GM21447 (cell line): Measurements from ENCODE around the gene RASIP1.
"Not testable (repeated sequence)": the region's sequence is repeated elsewhere in the genome, so short reads cannot be mapped to it uniquely, and the experiment has no call there.

ENCODE experiments used
- ATAC-seq: cut with Tn5 transposase; IDR thresholded peaks from one replicate; pipeline ENCODE4 v1.9.1; 2021; ENCODE audit not compliant: unreplicated experiment

The RASIP1 gene, protein sequence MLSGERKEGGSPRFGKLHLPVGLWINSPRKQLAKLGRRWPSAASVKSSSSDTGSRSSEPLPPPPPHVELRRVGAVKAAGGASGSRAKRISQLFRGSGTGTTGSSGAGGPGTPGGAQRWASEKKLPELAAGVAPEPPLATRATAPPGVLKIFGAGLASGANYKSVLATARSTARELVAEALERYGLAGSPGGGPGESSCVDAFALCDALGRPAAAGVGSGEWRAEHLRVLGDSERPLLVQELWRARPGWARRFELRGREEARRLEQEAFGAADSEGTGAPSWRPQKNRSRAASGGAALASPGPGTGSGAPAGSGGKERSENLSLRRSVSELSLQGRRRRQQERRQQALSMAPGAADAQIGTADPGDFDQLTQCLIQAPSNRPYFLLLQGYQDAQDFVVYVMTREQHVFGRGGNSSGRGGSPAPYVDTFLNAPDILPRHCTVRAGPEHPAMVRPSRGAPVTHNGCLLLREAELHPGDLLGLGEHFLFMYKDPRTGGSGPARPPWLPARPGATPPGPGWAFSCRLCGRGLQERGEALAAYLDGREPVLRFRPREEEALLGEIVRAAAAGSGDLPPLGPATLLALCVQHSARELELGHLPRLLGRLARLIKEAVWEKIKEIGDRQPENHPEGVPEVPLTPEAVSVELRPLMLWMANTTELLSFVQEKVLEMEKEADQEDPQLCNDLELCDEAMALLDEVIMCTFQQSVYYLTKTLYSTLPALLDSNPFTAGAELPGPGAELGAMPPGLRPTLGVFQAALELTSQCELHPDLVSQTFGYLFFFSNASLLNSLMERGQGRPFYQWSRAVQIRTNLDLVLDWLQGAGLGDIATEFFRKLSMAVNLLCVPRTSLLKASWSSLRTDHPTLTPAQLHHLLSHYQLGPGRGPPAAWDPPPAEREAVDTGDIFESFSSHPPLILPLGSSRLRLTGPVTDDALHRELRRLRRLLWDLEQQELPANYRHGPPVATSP

DNA sequence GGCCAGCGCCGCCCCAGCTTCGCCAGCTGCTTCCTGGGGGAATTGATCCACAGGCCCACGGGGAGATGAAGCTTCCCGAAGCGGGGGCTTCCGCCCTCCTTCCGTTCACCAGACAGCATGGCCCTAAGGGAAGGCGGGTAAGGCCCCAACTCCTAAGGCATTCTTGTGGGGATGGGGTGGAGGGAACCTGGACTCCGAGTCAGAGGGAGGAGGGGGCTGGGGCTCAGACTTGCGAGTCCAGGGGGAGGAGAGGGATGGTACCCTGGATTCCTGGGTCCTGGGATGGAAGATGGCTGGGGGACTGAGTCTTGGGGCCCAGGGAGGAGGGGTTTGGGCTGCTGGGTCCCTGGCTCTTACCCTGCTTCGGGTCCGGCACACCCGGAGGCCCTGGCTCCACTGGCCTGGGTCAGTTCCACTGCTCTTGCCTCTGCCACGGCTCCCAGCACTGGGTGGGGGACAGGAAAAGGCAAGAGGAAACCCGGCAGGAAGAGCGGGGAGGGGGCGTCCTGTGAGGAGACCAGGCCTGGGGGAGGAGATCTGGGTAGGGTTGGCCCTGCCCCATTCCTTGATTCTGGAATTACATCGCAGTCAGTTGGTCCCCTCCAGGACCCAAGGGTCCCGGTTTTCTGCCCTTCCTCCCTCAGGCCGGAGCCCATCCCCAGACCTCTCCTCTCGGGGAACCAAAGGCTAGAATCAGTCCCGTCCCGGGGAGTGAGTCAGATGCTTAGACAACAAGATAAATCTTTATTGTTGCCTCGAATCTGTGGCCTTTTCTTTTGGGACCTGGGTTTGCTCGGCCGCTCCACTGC lies at the start of gene RASIP1:
TSS of gene RASIP1 (minus strand) at position 447 of the 809 bp plus-strand sequence. CDS start at position 119, 328 bp downstream.
- ATAC-seq, result no peak

DNA sequence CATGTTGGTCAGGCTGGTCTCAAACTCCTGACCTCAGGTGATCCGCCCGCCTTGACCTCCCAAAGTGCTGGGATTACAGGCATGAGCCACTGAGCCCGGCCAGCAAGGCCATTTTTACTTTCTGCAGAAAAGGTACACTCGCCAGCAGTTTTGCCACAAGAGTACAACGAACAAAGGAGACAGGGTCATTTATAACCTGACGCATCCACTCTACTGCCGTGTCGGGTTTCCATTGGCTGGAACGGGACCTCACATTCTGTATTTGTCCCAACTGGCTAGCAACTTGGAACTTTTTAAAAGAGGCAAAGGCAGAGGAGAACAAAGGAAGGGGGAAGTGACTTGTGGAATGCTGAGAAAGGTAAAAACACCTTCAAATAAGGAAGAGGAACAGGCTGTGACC lies 46.9 kb upstream of the RASIP1 start:
- ATAC-seq, result not testable (repeated sequence)

DNA sequence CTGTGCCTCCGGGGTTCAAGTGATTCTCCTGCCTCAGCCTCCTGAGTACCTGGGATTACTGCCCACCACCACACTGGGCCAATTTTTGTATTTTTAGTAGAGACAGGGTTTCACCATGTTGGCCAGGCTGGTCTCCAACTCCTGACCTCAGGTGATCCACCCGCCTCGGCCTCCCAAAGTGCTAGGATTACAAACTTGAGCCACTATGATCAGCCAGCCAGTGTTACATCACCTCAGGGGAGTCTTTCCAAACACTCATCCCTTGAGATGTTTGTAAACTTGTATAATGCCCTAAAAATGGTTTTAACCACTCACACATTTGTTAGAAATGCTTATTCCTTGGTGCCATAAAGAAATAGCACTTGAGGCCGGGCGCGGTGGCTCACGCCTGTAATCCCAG lies 46.0 kb upstream of the RASIP1 start:
- not testable (repeated sequence) for ATAC-seq

DNA sequence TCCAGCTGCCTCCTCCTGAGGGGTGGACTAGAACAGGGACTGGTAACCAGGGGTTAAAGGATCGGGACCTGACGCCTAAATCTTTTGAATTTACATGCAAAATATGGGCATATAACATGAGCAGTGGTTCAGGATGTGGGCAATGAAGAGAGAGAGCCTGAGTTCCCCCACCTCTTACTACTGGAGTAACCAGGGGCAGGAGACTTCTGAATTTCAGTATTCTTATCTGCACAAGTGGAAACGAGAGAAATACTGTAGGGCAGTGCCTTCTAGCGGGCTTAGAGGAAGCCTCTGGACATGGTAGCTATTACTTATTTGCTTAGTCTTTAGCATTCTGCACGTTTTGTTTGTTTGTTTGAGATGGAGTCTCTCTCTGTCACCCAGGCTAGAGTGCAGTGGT lies 44.1 kb upstream of the RASIP1 start:
- ATAC-seq, result no peak

DNA sequence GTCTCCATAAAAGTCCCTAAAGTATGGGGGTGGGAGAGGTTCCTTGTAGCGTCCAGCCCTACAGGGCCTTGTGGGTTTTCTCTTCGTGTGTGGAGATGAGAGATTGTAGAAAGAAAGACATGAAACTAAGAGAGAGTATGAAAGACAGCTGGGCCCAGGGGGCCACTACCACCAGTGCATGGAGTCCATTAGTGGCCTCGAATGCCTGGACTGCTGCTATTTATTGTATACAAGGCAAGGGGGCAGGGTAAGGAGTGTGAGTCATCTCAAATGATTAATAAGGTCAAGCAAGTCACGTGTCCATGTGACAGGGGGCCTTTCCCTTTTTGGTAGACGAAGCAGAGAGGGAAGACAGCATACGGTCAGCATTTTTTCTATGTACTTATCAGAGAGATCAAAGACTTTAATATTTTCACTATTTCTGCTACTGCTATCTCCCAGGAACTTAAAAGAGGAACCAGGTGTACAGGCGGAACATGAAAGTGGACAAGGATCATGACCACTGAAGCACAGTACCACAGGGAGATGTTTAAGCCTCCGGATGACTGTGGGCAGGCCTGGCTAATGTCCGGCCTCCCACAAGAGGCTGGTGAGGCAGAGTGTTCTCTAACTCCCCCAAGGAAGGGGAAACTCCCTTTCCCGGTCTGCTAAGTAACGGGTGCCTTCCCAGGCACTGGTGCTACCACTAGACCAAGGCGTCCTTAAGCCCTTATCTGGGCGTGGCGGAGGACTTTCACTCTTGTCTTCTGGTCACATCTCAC lies 40.4 kb upstream of the RASIP1 start:
- ATAC-seq, result no peak

DNA sequence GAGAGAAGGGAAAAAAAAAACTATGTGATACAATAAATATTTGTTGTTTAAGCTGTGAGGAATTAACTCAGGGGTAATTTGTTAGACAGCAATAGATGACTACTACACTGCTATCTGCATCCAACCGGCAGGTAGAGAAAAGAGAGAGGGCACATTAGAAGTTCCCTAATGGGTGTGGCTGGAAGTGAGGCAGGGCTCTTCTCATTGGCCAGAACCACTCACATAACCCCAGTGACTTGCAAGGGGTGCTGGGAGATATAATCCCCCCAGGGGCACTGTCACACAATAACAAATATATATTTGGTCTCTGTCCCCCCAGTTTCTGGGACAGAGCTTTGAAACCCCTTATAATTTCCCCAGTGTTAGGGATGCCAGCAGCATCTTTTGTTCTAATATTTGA lies 39.2 kb upstream of the RASIP1 start:
- ATAC-seq, result no peak

DNA sequence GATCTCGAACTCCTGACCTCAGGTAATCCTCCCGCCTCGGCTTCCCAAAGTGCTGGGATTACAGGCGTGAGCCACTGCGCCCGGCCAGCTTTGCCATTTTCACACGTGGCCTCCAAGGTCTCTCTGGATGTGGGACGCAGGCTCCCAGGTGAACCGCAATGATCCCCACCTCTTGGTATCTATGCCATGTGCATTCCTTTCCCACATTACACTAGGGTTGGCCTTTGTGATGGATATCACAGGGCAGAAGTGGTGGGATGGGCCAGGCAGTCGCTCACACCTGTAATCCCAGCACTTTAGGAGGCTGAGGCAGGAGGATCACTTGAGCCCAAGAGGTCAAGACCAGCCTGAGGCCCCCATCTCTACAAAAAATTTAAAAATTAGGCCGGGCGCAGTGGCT lies 37.3 kb upstream of the RASIP1 start:
- ATAC-seq, result no peak

DNA sequence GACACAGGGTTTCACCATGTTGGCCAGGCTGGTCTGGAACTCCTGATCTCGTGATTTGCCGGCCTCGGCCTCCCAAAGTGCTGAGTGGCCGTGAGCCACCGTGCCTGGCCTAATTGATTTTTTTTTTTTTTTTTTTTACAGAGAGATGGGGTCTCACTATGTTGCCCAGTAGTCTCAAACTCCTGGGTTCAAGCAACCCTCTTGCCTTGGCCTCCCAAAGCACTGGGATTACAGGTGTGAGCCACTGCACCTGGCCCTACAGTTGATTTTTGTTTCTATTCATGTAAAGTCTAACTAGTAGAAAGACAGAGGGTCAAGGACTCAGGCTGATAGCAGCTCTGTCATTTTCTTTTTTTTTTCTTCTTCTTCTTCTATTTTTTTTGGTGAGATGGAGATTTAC lies 36.7 kb upstream of the RASIP1 start:
- ATAC-seq, result no peak

DNA sequence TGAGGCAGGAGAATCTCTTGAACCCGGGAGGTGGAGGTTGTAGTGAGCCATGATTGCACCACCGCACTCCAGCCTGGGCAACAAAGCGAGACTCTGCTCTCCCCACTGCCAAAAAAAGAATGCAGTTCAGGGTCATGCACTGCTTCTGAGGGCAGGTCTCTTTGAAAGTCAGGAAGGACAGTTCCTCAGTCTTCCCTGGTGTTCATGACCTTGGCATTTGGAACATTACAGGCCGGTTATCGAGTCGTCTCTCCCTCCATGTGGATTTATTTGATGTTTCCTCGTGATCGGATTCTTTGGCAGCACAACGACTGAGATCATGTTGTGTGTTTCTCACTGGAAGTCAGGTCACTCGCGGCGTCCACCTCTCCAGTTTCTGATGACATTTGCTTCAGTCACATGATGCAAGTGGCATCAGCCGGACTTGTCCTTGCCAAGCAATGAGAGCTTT lies 32.1 kb upstream of the RASIP1 start:
- ATAC-seq, result no peak

DNA sequence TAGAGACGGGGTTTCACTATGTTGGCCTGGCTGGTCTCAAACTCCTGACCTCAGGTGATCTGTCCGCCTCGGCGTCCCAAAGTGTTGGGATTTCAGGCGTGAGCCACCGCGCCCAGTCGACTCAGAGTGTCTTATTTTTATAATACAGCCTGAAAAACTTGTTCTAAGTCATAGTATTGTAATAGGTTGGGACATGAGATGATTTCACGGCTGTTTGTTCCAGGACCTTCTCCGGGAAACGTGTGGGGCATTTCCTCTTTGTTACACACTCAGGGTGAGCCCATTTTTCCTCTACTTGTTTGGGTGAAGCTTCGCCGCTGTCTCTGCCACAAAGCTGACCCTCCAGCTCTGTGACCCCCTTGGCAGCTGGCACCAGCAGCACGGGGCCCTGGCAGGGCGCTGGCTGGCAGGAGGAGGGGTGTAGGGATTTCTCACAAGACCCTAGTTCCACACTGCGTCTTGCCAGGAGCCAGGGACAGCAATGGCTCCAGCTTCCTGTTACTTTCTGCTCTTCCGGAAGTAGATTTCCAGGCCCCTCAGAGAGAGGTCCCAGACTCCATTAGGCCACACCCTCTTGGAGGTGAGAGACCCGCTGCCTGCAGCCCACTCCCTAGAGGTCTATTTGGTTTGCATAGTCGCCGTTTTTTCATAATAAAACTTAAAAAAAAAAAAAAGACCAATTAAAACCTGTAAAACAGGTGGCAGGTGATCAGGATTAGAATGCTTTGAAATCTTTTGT lies 30.5 kb upstream of the RASIP1 start:
- ATAC-seq, result no peak

DNA sequence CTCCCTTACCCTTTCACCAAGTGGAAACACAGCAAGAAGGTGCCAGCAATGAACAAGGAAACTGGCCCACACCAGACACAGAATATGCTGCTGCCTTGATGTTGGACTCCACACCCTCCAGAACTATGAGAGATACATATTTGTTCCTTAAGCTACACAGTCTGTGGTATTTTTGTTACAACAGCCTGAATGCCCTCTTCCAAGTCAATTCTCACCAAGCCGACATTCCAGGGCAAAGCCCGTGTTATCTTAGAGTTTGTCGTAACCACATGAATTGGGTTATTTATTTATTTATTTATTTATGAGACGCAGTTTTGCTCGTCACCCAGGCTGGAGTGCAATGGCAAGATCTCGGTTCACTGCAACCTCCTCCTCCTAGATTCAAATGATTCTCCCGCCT lies 29.9 kb upstream of the RASIP1 start:
- ATAC-seq, result no peak

DNA sequence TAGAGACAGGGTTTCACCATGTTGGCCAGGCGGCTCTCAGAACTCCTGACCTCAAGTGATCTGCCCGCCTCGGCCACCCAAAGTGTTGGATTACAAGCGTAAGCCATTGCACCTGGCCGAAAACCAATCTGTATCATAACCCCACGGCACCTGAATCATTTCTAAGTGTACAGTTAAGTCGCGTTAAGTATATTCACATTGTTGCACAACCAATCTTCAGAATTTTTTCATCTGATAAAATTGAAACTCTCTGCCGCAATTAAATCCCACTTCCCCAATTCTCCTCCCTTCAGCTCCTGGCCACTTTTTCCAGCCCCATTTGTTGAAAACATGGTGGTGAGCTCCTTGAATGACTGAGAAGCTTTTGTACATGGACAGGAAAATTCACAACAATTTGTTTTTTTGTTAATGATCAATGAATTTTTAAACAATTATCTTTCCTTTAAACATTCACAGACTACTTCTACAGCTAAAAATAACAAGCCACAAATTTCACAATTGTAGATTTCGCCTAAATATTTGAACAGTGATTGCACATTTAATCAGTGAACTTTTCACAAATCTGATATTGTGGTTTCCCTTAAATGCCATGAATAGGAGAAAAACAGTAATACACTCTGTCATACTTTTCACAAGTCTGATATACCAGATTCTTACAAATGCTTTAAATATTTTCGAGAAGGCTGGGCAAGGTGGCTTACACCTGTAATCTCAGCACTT lies 28.7 kb upstream of the RASIP1 start:
- ATAC-seq, result no peak

DNA sequence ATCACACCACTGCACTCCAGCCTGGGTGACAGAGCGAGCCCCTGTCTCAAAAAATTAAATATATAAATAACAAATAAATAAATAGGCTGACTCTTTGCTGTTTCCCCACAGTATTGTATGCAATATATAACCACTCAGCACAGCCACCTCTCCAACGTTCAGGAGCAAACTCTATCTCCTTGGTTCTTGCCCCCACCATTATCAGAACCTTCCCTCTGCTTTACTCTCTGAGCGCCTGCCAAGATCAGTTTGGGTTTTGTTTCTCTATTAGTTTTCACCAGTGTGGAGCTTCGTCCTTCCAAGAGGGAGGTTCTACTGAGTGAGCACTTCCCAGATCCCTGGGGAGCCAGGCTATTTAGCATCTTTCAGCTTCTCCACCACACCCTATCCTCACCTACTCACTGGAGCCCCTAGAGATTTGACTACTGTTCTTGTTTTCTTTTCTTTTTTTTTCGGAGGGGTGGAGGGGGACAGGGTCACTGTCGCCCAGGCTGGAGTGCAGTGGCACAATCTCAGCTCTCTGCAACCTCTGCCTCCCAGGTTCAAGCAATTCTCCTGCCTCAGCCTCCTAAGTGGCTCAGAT lies 27.9 kb upstream of the RASIP1 start:
- ATAC-seq, result not testable (repeated sequence)

DNA sequence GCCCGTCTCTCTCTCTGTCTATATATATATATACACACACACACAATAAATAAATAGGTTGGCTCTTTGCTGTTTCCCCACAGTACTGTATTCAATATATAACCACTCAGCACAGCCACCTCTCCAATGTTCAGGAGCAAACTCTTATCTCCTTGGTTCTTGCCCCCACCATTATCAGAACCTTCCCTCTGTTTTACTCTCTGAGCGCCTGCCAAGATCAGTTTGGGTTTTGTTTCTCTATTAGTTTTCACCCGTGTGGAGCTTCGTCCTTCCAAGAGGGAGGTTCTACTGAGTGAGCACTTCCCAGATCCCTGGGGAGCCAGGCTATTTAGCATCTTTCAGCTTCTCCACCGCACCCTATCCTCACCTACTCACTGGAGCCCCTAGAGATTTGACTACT lies 25.4 kb upstream of the RASIP1 start:
- ATAC-seq, result not testable (repeated sequence)

DNA sequence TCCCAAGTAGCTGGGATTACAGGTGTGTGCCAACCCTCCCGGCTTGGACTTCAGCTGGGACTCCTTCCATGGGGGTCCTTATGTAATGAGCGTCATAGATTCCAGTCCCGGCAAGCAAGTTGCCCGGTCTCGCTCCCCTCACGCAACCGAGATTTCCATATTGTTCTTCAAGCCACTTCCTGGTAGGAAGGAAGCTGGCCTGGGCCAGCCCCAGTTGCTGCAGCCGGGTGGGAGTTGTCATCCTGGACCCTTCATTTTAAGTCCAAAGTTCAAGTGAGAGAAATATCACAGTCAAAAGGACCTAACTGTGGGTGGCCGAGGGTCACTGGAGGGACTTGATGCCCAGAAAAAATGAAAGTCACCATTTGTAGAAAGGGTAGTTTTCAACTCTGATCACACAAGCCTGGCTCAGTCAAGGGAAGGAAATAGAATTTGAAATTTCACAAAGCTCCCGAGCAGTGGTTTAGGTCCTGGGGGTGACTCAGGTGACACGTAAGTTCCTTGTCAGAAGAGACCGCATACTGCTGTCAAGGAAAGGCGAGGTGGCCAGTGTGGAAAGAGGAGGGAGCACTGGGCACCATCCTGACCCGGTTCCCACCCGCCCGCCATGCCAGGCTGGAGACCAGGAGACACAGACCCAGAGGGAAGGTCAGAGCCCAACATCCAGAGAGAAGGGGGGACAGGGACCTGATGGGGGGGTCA lies 20.2 kb upstream of the RASIP1 start:
- no peak for ATAC-seq

DNA sequence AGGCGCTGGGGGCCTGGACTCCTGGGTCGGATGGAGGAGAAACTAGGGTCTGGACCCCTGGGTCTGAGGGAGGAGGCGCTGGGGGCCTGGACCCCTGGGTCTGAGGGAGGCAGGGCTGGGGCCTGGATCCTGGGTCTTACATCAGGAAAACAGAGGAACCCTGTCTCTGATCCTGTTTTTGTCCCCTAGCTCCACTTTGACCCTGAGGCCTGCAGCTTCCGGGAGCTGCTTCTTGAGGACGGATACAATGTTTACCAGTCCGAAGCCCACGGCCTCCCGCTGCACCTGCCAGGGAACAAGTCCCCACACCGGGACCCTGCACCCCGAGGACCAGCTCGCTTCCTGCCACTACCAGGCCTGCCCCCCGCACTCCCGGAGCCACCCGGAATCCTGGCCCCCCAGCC lies 17.3 kb upstream of the RASIP1 start:
- no peak for ATAC-seq

DNA sequence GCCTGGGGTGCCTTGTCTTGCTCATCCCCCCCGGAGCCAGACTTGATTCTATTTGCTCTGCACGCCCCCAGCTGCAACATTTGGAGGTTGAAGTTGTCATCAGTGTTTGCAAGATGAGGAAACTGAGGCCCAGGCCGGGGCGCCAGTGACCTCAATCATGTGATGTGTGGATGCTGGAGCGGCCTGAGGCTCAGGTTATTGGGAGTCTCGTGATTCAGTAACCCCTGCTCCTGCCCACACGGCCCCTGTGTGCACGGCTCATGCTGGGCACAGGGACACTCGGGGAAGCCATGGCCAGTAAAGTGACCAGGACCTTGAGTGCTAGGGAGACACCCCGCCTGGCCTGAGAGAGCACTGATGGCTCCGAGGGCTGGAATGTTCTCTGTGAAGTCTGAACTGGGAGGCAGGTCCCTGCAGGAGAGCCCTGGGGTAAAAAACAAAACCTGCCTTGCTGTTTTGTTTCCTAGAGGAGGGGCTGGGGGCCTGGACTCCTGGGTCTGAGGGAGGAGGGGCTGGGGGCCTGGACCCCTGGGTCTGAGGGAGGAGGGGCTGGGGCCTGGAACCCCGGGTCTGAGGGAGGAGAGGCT lies 16.8 kb upstream of the RASIP1 start:
- ATAC-seq, result no peak

DNA sequence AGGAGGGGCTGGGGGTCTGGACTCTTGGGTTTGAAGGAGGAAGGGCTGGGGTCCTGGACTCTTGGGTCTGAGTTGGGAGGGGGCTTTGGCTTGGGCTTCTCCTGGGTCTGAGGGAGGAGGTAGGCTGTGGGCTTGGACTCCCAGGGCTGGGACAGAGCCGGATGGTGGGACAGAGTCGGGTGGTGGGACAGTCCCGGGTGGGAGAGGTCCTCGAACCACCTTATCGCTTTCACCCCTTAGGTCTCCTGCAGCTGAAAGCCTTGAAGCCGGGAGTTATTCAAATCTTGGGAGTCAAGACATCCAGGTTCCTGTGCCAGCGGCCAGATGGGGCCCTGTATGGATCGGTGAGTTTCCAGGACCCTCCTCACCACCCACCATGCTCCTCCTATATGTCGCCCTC lies 16.3 kb upstream of the RASIP1 start:
- ATAC-seq, result no peak
